Kidney epithelial cell (primary cell): ENCODE results near the gene SND1. TPM values are rescaled to one million over a fixed set of nuclear protein-coding genes. Genes with fewer than 3 reads are reported as not detected.

Experiments used
- DNase-seq: peaks from one replicate; pipeline ENCODE4 v3.0.0-alpha.2; 2010; ENCODE audit warnings: low read depth
- H3K27me3 ChIP-seq: 2 replicates; pipeline ENCODE4 v1.6.0; 2011; ENCODE audit warnings: low read length; ENCODE audit not compliant: control insufficient read depth, insufficient read depth
- H3K36me3 ChIP-seq: 2 replicates; pipeline ENCODE4 v1.5.1; 2011; ENCODE audit warnings: low read length; ENCODE audit not compliant: control insufficient read depth, insufficient read depth
- H3K4me3 ChIP-seq: 2 replicates; pipeline ENCODE4 v1.5.1; 2011; ENCODE audit warnings: low read depth, mild to moderate bottlenecking, control low read depth, low read length
- total RNA-seq: library from RNA; depleted of rRNA; stranded (reverse); fragments of >200 nt; gene quantifications from 2 replicates; pipeline ENCODE4 v1.2.3, GENCODE V29; 2015
- TF ChIP-seq, protein P1 (sequence below): IDR thresholded peaks from 2 replicates; pipeline ENCODE4 v1.5.1; 2011; ENCODE audit warnings: mild to moderate bottlenecking, moderate library complexity, low read length, control low read depth, inconsistent platforms; ENCODE audit not compliant: insufficient read depth, poor library complexity, severe bottlenecking

SND1 gene
- total RNA-seq, 1 donor from 2014 or later = 257 TPM

DNA sequence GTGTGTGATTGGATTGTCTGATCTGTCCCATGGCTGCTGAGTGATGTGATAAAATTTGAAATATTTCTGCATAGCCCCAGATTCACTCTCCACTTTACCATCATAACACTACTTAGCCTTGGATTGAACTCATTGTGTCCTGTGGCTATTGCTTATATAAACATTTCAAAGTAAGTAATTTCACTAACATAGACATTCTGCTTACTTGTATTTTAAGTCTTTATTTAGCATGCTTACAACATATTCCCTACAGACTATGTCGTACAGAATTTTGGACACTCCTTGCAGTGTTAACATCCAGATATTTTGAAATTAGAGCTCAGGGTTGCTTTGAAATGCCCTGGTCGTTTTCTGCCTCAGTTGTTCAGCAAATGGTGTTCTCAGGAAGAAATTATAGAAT lies 261.7 kb downstream of the SND1 start:
- no peaks in the 10 kb centered on the region for H3K27me3 ChIP-seq
- no peak overlapping the region for H3K4me3 ChIP-seq
- no peak for DNase-seq
- H3K36me3 ChIP-seq = no peaks in the 10 kb centered on the region
- TF ChIP-seq, protein P1, sequence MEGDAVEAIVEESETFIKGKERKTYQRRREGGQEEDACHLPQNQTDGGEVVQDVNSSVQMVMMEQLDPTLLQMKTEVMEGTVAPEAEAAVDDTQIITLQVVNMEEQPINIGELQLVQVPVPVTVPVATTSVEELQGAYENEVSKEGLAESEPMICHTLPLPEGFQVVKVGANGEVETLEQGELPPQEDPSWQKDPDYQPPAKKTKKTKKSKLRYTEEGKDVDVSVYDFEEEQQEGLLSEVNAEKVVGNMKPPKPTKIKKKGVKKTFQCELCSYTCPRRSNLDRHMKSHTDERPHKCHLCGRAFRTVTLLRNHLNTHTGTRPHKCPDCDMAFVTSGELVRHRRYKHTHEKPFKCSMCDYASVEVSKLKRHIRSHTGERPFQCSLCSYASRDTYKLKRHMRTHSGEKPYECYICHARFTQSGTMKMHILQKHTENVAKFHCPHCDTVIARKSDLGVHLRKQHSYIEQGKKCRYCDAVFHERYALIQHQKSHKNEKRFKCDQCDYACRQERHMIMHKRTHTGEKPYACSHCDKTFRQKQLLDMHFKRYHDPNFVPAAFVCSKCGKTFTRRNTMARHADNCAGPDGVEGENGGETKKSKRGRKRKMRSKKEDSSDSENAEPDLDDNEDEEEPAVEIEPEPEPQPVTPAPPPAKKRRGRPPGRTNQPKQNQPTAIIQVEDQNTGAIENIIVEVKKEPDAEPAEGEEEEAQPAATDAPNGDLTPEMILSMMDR = no peak

DNA sequence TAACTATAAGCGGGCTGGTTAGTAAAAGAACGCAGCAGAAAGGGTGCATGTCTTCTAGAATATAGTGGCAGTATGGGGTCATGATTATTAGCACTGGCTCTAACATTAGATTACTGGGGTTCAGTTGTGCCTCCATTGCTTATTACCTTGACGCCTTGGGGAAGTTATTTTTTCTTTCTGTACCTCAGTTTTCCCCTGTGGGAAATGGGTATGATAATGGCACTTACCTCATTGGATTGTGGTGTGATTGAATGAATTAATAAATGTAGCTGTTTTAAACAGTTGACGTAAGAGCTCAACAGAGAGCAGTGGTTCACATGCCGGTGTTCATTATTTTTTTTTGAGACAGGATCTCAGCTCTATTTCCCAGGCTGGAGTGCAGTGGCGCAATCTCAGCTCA lies 262.7 kb downstream of the SND1 start:
- H3K4me3 ChIP-seq = no peak overlapping the region
- no peaks in the 10 kb centered on the region for H3K36me3 ChIP-seq
- TF ChIP-seq, protein P1 = no peak
- DNase-seq = no peak
- H3K27me3 ChIP-seq = no peaks in the 10 kb centered on the region

DNA sequence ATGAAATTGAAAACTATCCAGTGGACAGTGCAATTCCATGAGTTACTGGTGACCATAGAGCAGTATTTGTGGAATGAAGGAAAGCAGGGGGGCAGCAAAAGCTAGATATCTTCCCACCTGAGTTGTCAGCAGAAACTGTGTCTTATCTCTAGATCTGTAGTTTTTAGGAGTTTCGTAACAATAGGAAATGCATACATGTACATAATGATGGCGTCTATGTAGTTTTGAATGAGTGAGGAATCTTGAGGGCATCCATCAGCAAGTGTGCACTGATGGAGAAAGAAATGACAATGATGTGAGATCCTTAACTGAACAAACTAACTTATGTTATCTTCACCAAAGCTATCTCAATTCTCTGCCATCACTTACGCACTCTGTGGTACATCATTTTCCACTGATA lies 264.7 kb downstream of the SND1 start:
- H3K4me3 ChIP-seq = no peak overlapping the region
- no peak for DNase-seq
- TF ChIP-seq, protein P1 = no peak

DNA sequence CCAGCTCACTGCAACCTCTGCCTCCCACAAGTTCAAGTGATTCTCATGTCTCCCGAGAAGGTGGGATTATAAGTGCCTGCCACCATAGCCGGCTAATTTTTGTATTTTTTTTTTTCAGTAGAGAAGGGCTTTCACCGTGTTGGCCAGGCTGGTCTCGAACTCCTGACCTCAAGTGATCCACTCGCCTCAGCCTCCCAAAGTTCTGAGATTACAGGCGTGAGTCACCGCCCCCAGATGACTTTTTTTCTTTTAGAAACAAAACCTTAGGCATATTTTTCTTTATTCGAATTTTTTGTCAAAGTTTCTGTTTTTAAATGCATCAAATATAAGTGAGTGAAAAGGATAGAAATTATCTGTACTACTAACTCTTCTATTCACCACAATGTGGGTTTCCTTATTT lies 266.1 kb downstream of the SND1 start:
- TF ChIP-seq, protein P1 = no peak
- Histone ChIP-seq H3K36me3 (no peaks in the 10 kb centered on the region), H3K4me3 (no peak overlapping the region), H3K27me3 (no peaks in the 10 kb centered on the region)
- no peak for DNase-seq

More for the DNA sequence above, 264.7 kb downstream of the SND1 start:
- H3K27me3 ChIP-seq = no peaks in the 10 kb centered on the region
- H3K36me3 ChIP-seq = no peaks in the 10 kb centered on the region

DNA sequence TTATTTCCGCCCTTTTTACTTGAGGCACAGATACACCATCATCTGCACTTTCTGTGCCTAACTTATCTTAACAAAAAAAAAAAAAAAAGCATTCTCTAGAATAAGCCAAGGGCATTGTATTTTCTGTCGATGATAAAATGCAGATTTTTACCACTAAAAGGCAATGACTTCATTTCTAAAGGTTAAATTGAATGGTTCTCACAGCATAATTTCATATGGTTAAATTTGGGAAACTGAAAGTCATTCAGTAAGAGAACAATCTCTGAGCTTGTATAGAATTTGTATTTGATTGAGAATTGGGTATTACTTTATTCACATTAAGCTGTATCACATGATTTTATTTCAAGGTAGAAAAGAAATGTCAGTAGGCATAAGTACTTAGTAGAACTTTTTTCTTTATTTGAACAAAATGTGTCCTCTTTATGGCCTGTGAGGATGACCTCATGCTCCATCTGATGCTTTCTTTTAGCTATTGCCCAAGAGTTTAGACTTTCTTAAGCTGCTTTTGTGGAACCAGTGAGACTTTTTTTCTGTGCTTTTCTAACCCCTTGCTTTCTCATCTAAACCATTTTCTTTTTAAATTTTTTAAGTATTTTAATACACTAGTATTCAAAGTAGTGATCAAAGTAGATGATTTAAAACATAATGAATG lies 268.9 kb downstream of the SND1 start:
- Histone ChIP-seq H3K4me3 (no peak overlapping the region), H3K36me3 (no peaks in the 10 kb centered on the region), H3K27me3 (no peaks in the 10 kb centered on the region)
- no peak for DNase-seq
- TF ChIP-seq, protein P1 = no peak

DNA sequence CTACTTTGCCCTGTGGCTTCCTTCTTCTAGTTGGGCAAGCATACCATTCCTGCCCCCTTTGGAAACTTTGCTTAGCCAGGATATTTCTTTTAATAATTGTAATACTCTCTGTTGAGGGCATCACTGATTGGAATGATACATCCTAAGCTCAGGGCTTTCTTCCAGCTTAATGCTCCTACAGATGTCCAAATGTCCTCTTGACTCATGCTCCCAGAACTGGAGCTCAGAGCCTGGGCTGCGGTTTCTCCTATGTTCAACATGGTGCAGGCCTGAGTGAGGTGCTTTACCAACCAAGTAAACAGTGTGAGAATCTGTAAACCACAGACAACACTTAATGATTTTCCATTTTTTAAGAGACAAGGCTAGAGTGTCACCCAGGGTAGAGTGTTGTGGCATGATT lies 270.7 kb downstream of the SND1 start:
- no peaks in the 10 kb centered on the region for H3K27me3 ChIP-seq
- TF ChIP-seq, protein P1 = no peak
- no peaks in the 10 kb centered on the region for H3K36me3 ChIP-seq
- DNase-seq = no peak
- H3K4me3 ChIP-seq = no peak overlapping the region
